ENCODE data around the gene OSBPL5.
"Not testable (repeated sequence)": the region's sequence is repeated elsewhere in the genome, so short reads cannot be mapped to it uniquely, and the experiment has no call there.

The OSBPL5 gene

GRCh38 chr11:3182462-3182852, 17.3 kb upstream of the OSBPL5 start:
- DNase-seq (ENCODE audit: low read depth in 2 of 3, low spot score in 2 of 3), result no peak

GRCh38 chr11:3181725-3182461, 16.8 kb upstream of the OSBPL5 start:
- DNase-seq (ENCODE audit: low read depth in 2 of 3, low spot score in 2 of 3), result no peak

- DNase-seq (ENCODE audit: low read depth in 2 of 3, low spot score in 2 of 3), result no peak
Measured at GRCh38 chr11:3180869-3181268, 15.8 kb upstream of the OSBPL5 start.

GRCh38 chr11:3178349-3178748, 13.2 kb upstream of the OSBPL5 start:
- no peak for DNase-seq (ENCODE audit: low read depth in 2 of 3, low spot score in 2 of 3)

GRCh38 chr11:3177931-3178330, 12.8 kb upstream of the OSBPL5 start:
- no peak for DNase-seq (ENCODE audit: low read depth in 2 of 3, low spot score in 2 of 3)

- DNase-seq (ENCODE audit: low read depth in 2 of 3, low spot score in 2 of 3), result no peak
Measured at GRCh38 chr11:3176487-3176886, 11.4 kb upstream of the OSBPL5 start.

GRCh38 chr11:3175194-3175593, 10.1 kb upstream of the OSBPL5 start:
- DNase-seq (ENCODE audit: low read depth in 2 of 3, low spot score in 2 of 3), result no peak

GRCh38 chr11:3174387-3174786, 9.3 kb upstream of the OSBPL5 start:
- DNase-seq (ENCODE audit: low read depth in 2 of 3, low spot score in 2 of 3), result no peak

- no peak for DNase-seq (ENCODE audit: low read depth in 2 of 3, low spot score in 2 of 3)
Measured at GRCh38 chr11:3173795-3174194, 8.7 kb upstream of the OSBPL5 start.

GRCh38 chr11:3171931-3172560, 6.9 kb upstream of the OSBPL5 start:
- no peak for DNase-seq (ENCODE audit: low read depth in 2 of 3, low spot score in 2 of 3)

- no peak for DNase-seq (ENCODE audit: low read depth in 2 of 3, low spot score in 2 of 3)
Measured at GRCh38 chr11:3170756-3171650, 5.9 kb upstream of the OSBPL5 start.

GRCh38 chr11:3170044-3170755, 5.1 kb upstream of the OSBPL5 start:
- no peak for DNase-seq (ENCODE audit: low read depth in 2 of 3, low spot score in 2 of 3)

- DNase-seq (ENCODE audit: low read depth in 2 of 3, low spot score in 2 of 3), result no peak
Measured at GRCh38 chr11:3169255-3170043, 4.3 kb upstream of the OSBPL5 start.

- DNase-seq (ENCODE audit: low read depth in 2 of 3, low spot score in 2 of 3), result not testable (repeated sequence)
Measured at GRCh38 chr11:3168742-3169254, 3.7 kb upstream of the OSBPL5 start.

GRCh38 chr11:3167143-3168119, 2.3 kb upstream of the OSBPL5 start:
- no peak for DNase-seq (ENCODE audit: low read depth in 2 of 3, low spot score in 2 of 3)

- no peak for DNase-seq (ENCODE audit: low read depth in 2 of 3, low spot score in 2 of 3)
Measured at GRCh38 chr11:3166268-3167142, 1.4 kb upstream of the OSBPL5 start.

- no peak for DNase-seq (ENCODE audit: low read depth in 2 of 3, low spot score in 2 of 3)
Measured at GRCh38 chr11:3165916-3166267, 782 bp upstream of the OSBPL5 start.

- no peak for DNase-seq (ENCODE audit: low read depth in 2 of 3, low spot score in 2 of 3)
Measured at GRCh38 chr11:3164552-3165151, 458 bp downstream of the OSBPL5 start.
